H1 (cell line): ENCODE results near the gene SCRG1. TPM values are rescaled to one million over a fixed set of nuclear protein-coding genes. Genes with fewer than 3 reads are reported as not detected.

ENCODE experiments used
- CTCF ChIA-PET: fragments of 300-600 bp; sonication (Branson Sonifier 250); formaldehyde crosslinking; loops from one replicate; lab custom pipeline; 2021; ENCODE audit not compliant: partially characterized antibody; lab: Charles Lee
- POLR2A ChIA-PET: fragments of 300-600 bp; sonication (Branson Sonifier 250); formaldehyde crosslinking; loops from one replicate; lab custom pipeline; 2021; ENCODE audit warnings: inconsistent platforms; ENCODE audit not compliant: partially characterized antibody; lab: Charles Lee
- DNase-seq, 2 experiments: peaks; one replicate each; pipeline versions ENCODE4 v3.0.0 to v3.0.0-alpha.2; 2010 to 2022; ENCODE audit warnings: low spot score in 2 of 2, low read depth in 1 of 2, mixed read lengths in 1 of 2
- FAIRE-seq: peaks from 2 replicates; lab custom pipeline; 2011; peaks lifted over from hg19 to GRCh38; lab: Jason Lieb, UNC
- H2AFZ ChIP-seq: 2 replicates; pipeline ENCODE4 v1.8.1; 2012; ENCODE audit warnings: low read length, inconsistent platforms
- H2AK5ac ChIP-seq: 2 replicates; pipeline ENCODE4 v1.6.1; 2013; ENCODE audit warnings: low read depth, low read length
- H2BK120ac ChIP-seq: replicated peaks from 2 replicates; pipeline ENCODE3; 2013; ENCODE audit warnings: low read depth, low read length, inconsistent platforms
- H2BK12ac ChIP-seq: 2 replicates; pipeline ENCODE4 v1.6.1; 2013; ENCODE audit warnings: low read depth, low read length
- H2BK15ac ChIP-seq: 2 replicates; pipeline ENCODE4 v1.6.1; 2013; ENCODE audit warnings: low read length
- H2BK20ac ChIP-seq: 2 replicates; pipeline ENCODE4 v1.6.1; 2013; ENCODE audit warnings: low read length
- H2BK5ac ChIP-seq: 2 replicates; pipeline ENCODE4 v1.6.1; 2013; ENCODE audit warnings: low read depth, low read length
- H3K14ac ChIP-seq: 2 replicates; pipeline ENCODE4 v1.6.1; 2013; ENCODE audit warnings: inconsistent platforms; ENCODE audit not compliant: insufficient read length
- H3K18ac ChIP-seq: 2 replicates; pipeline ENCODE4 v1.6.1; 2013; ENCODE audit warnings: low read length; ENCODE audit errors: extremely low read depth
- H3K23ac ChIP-seq: 2 replicates; pipeline ENCODE4 v1.6.1; 2013; ENCODE audit warnings: inconsistent platforms; ENCODE audit not compliant: insufficient read length
- H3K23me2 ChIP-seq: 2 replicates; pipeline ENCODE4 v1.6.1; 2013; ENCODE audit warnings: low read depth, low read length
- H3K27ac ChIP-seq: 2 replicates; pipeline ENCODE4 v1.6.1; 2011; ENCODE audit warnings: low read depth, low read length, inconsistent platforms
- H3K27me3 ChIP-seq, 4 experiments: replicated peaks in 1 of 4; 1 replicate in 1 of 4; 2 replicates in 3 of 4; pipeline versions ENCODE4 v1.6.1 to v1.8.1; 2011 to 2013; ENCODE audit warnings: low read length in 3 of 4, mild to moderate bottlenecking in 3 of 4, inconsistent platforms in 2 of 4, mixed read lengths in 2 of 4, moderate library complexity in 1 of 4; ENCODE audit not compliant: control insufficient read depth in 3 of 4, insufficient read depth in 3 of 4; ENCODE audit errors: extremely low read depth in 1 of 4
- H3K36me3 ChIP-seq, 4 experiments: 2 replicates each; pipeline versions ENCODE4 v1.6.1 to v1.8.1; 2011 to 2013; ENCODE audit warnings: mild to moderate bottlenecking in 4 of 4, low read length in 3 of 4, moderate library complexity in 2 of 4, control low read depth in 1 of 4, inconsistent platforms in 1 of 4; ENCODE audit not compliant: insufficient read depth in 4 of 4, control insufficient read depth in 2 of 4
- H3K4ac ChIP-seq: replicated peaks from 2 replicates; pipeline ENCODE3; 2013; ENCODE audit warnings: low read length, low read depth, mixed read lengths, inconsistent platforms; ENCODE audit not compliant: insufficient read length
- H3K4me1 ChIP-seq, 4 experiments: replicated peaks in 1 of 4; 1 replicate in 1 of 4; 2 replicates in 3 of 4; pipeline versions ENCODE4 v1.6.1 to v1.8.1; 2011 to 2013; ENCODE audit warnings: low read length in 3 of 4, inconsistent platforms in 2 of 4, mixed read lengths in 1 of 4; ENCODE audit not compliant: insufficient read depth in 4 of 4, control insufficient read depth in 3 of 4
- H3K4me2 ChIP-seq, 2 experiments: 2 replicates each; pipeline versions ENCODE4 v1.6.1 to v1.8.1; 2011 to 2013; ENCODE audit warnings: low read depth in 2 of 2, low read length in 2 of 2, control low read depth in 1 of 2, inconsistent platforms in 1 of 2, mild to moderate bottlenecking in 1 of 2; ENCODE audit not compliant: insufficient read depth in 1 of 2
- H3K4me3 ChIP-seq, 4 experiments: fragments of 200-600, 300-600 bp in 1 of 4; sonication (generic), shearing (Covaris generic), sonication (Bioruptor Twin) in 1 of 4; 2 replicates each; pipeline versions ENCODE4 v1.5.1 to v1.8.1; 2011 to 2016; ENCODE audit warnings: low read length in 4 of 4, low read depth in 3 of 4, control low read depth in 2 of 4, inconsistent platforms in 2 of 4, mild to moderate bottlenecking in 2 of 4, mixed read lengths in 1 of 4, moderate library complexity in 1 of 4; ENCODE audit not compliant: insufficient read depth in 2 of 4; ENCODE audit errors: extremely low read depth in 1 of 4
- H3K56ac ChIP-seq: replicated peaks from 2 replicates; pipeline ENCODE3; 2013; ENCODE audit warnings: low read depth, mild to moderate bottlenecking, mixed read lengths, low read length, inconsistent platforms; ENCODE audit not compliant: insufficient read length
- H3K79me1 ChIP-seq: 2 replicates; pipeline ENCODE4 v1.6.1; 2013; ENCODE audit warnings: low read depth, low read length, control low read depth
- H3K79me2 ChIP-seq, 2 experiments: 2 replicates each; pipeline versions ENCODE4 v1.6.1 to v1.8.1; 2012 to 2013; ENCODE audit warnings: low read length in 2 of 2, mild to moderate bottlenecking in 2 of 2, inconsistent platforms in 1 of 2; ENCODE audit not compliant: insufficient read depth in 2 of 2, control insufficient read depth in 1 of 2
- H3K9ac ChIP-seq, 4 experiments: replicated peaks in 1 of 4; 1 replicate in 1 of 4; 2 replicates in 3 of 4; pipeline versions ENCODE4 v1.6.1 to v1.8.1; 2011 to 2013; ENCODE audit warnings: low read depth in 3 of 4, low read length in 3 of 4, control low read depth in 2 of 4, mild to moderate bottlenecking in 2 of 4, moderate library complexity in 2 of 4, inconsistent platforms in 1 of 4; ENCODE audit errors: extremely low read depth in 1 of 4
- H3K9me3 ChIP-seq, 2 experiments: 2 replicates each; pipeline versions ENCODE4 v1.6.1 to v1.8.1; 2012 to 2013; ENCODE audit warnings: mild to moderate bottlenecking in 2 of 2, moderate library complexity in 2 of 2, control low read depth in 1 of 2, inconsistent platforms in 1 of 2, low read depth in 1 of 2, low read length in 1 of 2, mixed read lengths in 1 of 2; ENCODE audit not compliant: insufficient read depth in 2 of 2
- H4K20me1 ChIP-seq, 2 experiments: replicated peaks in 1 of 2; 2 replicates each; pipeline versions ENCODE3 to v1.8.1; 2011 to 2013; ENCODE audit warnings: inconsistent platforms in 2 of 2, low read length in 2 of 2, mild to moderate bottlenecking in 1 of 2; ENCODE audit not compliant: insufficient read depth in 2 of 2, control insufficient read depth in 1 of 2
- H4K5ac ChIP-seq: 2 replicates; pipeline ENCODE4 v1.6.1; 2013; ENCODE audit warnings: low read length, low read depth, mixed read lengths, inconsistent platforms; ENCODE audit not compliant: insufficient read length
- H4K8ac ChIP-seq: 2 replicates; pipeline ENCODE4 v1.8.0; 2013; ENCODE audit warnings: mild to moderate bottlenecking, moderate library complexity, low read length, inconsistent platforms; ENCODE audit not compliant: insufficient read depth; ENCODE audit errors: extremely low read depth
- H4K91ac ChIP-seq: replicated peaks from 2 replicates; pipeline ENCODE3; 2013; ENCODE audit warnings: low read length, mixed read lengths, inconsistent platforms; ENCODE audit not compliant: insufficient read length
- ASH2L ChIP-seq: fragments of 200-600, 300-600 bp; sonication (generic); IDR thresholded peaks from one replicate; pipeline ENCODE4 v1.7.1; 2017; ENCODE audit warnings: low read length
- BACH1 ChIP-seq: IDR thresholded peaks from 2 replicates; pipeline ENCODE4 v1.6.1; 2012; ENCODE audit warnings: low read length, improper control_type of control experiment
- CHD2 ChIP-seq: IDR thresholded peaks from 2 replicates; pipeline ENCODE4 v1.6.1; 2012; ENCODE audit warnings: low read length, improper control_type of control experiment
- CTBP2 ChIP-seq: IDR thresholded peaks from 2 replicates; pipeline ENCODE4 v1.7.0; 2011; ENCODE audit warnings: borderline replicate concordance, mild to moderate bottlenecking, moderate library complexity, mixed read lengths, low read length; ENCODE audit not compliant: insufficient read depth, insufficient read length
- E2F6 ChIP-seq: IDR thresholded peaks from 2 replicates; pipeline ENCODE4 v1.6.1; 2012; ENCODE audit warnings: inconsistent platforms
- HDAC2 ChIP-seq, 2 experiments: fragments of 300-600 bp in 1 of 2; sonication (generic) in 1 of 2; IDR thresholded peaks; 2 replicates each; pipeline ENCODE4 v1.6.1; 2011 to 2012; ENCODE audit warnings: low read depth in 2 of 2, low read length in 2 of 2, mild to moderate bottlenecking in 2 of 2, moderate library complexity in 2 of 2, borderline replicate concordance in 1 of 2, inconsistent platforms in 1 of 2
- JUND ChIP-seq: IDR thresholded peaks from 2 replicates; pipeline ENCODE4 v1.6.1; 2011; ENCODE audit warnings: mild to moderate bottlenecking, improper control_type of control experiment, low read length
- KDM4A ChIP-seq: IDR thresholded peaks from one replicate; pipeline ENCODE4 v1.7.1; 2012; ENCODE audit warnings: low read depth, mild to moderate bottlenecking, moderate library complexity, low read length, inconsistent platforms; ENCODE audit not compliant: severe bottlenecking
- MAFK ChIP-seq: IDR thresholded peaks from 2 replicates; pipeline ENCODE4 v1.6.1; 2012; ENCODE audit warnings: low read depth, mild to moderate bottlenecking, improper control_type of control experiment, low read length
- RFX5 ChIP-seq: IDR thresholded peaks from 2 replicates; pipeline ENCODE4 v1.6.1; 2011; ENCODE audit warnings: low read depth, low read length, improper control_type of control experiment, borderline replicate concordance
- SIRT6 ChIP-seq: IDR thresholded peaks from one replicate; pipeline ENCODE4 v1.7.1; 2012; ENCODE audit warnings: low read length, inconsistent platforms
- TAF1 ChIP-seq: IDR thresholded peaks from 2 replicates; pipeline ENCODE4 v1.6.1; 2011; ENCODE audit warnings: mild to moderate bottlenecking, low read depth, low read length
- TEAD4 ChIP-seq: IDR thresholded peaks from 2 replicates; pipeline ENCODE4 v1.6.1; 2012; ENCODE audit warnings: low read depth, low read length, inconsistent platforms, mixed read lengths
- WGBS, 2 experiments: shearing (Covaris generic) in 1 of 2; methylation state at CpG; one replicate each; pipeline versions ENCODE4 v1.1.6 to v1.1.7; 2013 to 2015; ENCODE audit warnings: low lambda C conversion rate in 2 of 2, mixed read lengths in 2 of 2, inconsistent platforms in 1 of 2, low coverage in 1 of 2, missing lambda C conversion rate in 1 of 2; ENCODE audit not compliant: insufficient replicate concordance in 2 of 2, insufficient coverage in 1 of 2, insufficient read length in 1 of 2; ENCODE audit errors: extremely low coverage in 1 of 2, missing lambda C conversion rate in 1 of 2; 5-methylcytosine and 5-hydroxymethylcytosine counted together
- polyA plus RNA-seq, 7 experiments: library from polyadenylated mRNA; depleted of rRNA in 3 of 7; stranded (reverse) in 5 of 7; unstranded in 2 of 7; fragments of >200 nt in 5 of 7; fragments of 200-250 nt in 2 of 7; gene quantifications; 1 replicate in 5 of 7; 2 replicates in 1 of 7; 4 replicates in 1 of 7; pipeline versions ENCODE4 v1.2.1 to v1.2.3, GENCODE V29; 2011 to 2013; ENCODE audit warnings: missing spikeins in 2 of 7, mixed read lengths in 2 of 7
- total RNA-seq: library from RNA; stranded (reverse); fragmentation: NEBNext Ultra II Directional; extraction: Animal tissue kit (Norgen Biotek cat#: 25700); gene quantifications from 2 replicates; pipeline ENCODE4 v1.2.1, GENCODE V29; 2021
- TF ChIP-seq, protein P1 (sequence below): IDR thresholded peaks from 2 replicates; pipeline ENCODE4 v1.6.1; 2012; ENCODE audit warnings: inconsistent platforms

SCRG1 gene
- total and polyA plus RNA-seq, 2 of the 8 experiments (the other 6 are each of a cell fraction or from before 2014, with no cell fraction given), result not detected

- Histone ChIP-seq H2BK120ac (no peak overlapping the region), H3K18ac (no peak overlapping the region), H3K36me3 (no peaks in the 10 kb centered on the region), H2BK12ac (no peak overlapping the region), H2BK5ac (no peak overlapping the region), H2BK15ac (no peak overlapping the region), H3K79me1 (no peaks in the 10 kb centered on the region), H3K27ac (no peak overlapping the region), H2AK5ac (no peak overlapping the region), H3K4me1 (no peaks in the 10 kb centered on the region), H3K23me2 (peaks cover 2% of the 10 kb centered on the region), H4K5ac (no peak overlapping the region), H4K8ac (no peak overlapping the region), H4K91ac (no peak overlapping the region), H3K56ac (no peak overlapping the region), H3K9me3 (no peaks in the 10 kb centered on the region), H3K4ac (no peak overlapping the region), H2AFZ (no peak overlapping the region), H3K4me3 (no peak overlapping the region), H3K4me2 (no peak overlapping the region), H4K20me1 (no peaks in the 10 kb centered on the region), H3K79me2 (no peaks in the 10 kb centered on the region), H2BK20ac (no peak overlapping the region), H3K9ac (no peak overlapping the region), H3K23ac (no peak overlapping the region), H3K14ac (no peak overlapping the region), H3K27me3 (no peaks in the 10 kb centered on the region)
- FAIRE-seq (no peak), DNase-seq (no peak)
- ChIA-PET POLR2A (interaction anchor here (2.0 kb wide), 1 partner anchor 65 kb away, joined by 5 read pairs; no protein-coding TSS in a partner anchor), CTCF (interaction anchor here (0.7 to 2.2 kb wide), 8 partner anchors 8 to 387 kb away, joined by 3 to 13 read pairs (median 4); no protein-coding TSS in a partner anchor)
- 83% methylated on average over 1 of the region's 1 CpG; no CpG with 5 or more reads in 1 of the 2 experiments for WGBS, 2 experiments
- TF ChIP-seq CHD2 (no peak), BACH1 (no peak), E2F6 (no peak), KDM4A (no peak), MAFK (no peak), CTBP2 (no peak), TAF1 (no peak), SIRT6 (no peak), JUND (no peak), TEAD4 (no peak), ASH2L (no peak), HDAC2 (IDR thresholded peaks at IDR 0.05; ENCODE audit: borderline replicate concordance in 1 of 2, low read depth in 2 of 2, low read length in 2 of 2) (no peak), RFX5 (no peak)
- TF ChIP-seq, protein P1, sequence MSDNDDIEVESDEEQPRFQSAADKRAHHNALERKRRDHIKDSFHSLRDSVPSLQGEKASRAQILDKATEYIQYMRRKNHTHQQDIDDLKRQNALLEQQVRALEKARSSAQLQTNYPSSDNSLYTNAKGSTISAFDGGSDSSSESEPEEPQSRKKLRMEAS, result no peak
These were observed 1.3 kb downstream of the SCRG1 start for GRCh38 chr4:173397604-173398003.
